IMR-90 (cell line): ENCODE data around the gene MYPN. TPM values are rescaled to one million over a fixed set of nuclear protein-coding genes. Genes with fewer than 3 reads are reported as not detected.
A peak's percentile ranks its signal among the peaks of the same experiment; 100 is the strongest.

Source experiments
- ATAC-seq: fragments of 200-7000 bp; cut with Tn5 transposase; 2 replicates; pipeline ENCODE4 v1.9.1; 2020; ENCODE audit warnings: low read depth, mild to moderate bottlenecking, moderate library complexity
- BruUV-seq: library from RNA; stranded (reverse); fragments of 400-500 nt; replicated peaks from 2 replicates; lab custom pipeline; 2021; lab: Mats Ljungman, UMichigan
- CTCF ChIA-PET: fragments of 300-600 bp; formaldehyde crosslinking; extraction: SDS; loops from one replicate; lab custom pipeline; 2021; ENCODE audit warnings: antibody characterized with exemption; lab: Yijun Ruan, JAX
- POLR2A ChIA-PET: fragments of 300-600 bp; sonication (Branson Sonifier 250); formaldehyde crosslinking; loops from one replicate; lab custom pipeline; 2022; ENCODE audit warnings: antibody characterized with exemption; ENCODE audit not compliant: unreplicated experiment; lab: Charles Lee
- DNase-seq: peaks from one replicate; pipeline ENCODE4 v3.0.0; 2013
- H2AFZ ChIP-seq: replicated peaks from 2 replicates; pipeline ENCODE3; 2013; ENCODE audit warnings: low read length, mild to moderate bottlenecking; ENCODE audit not compliant: poor library complexity
- H2AK5ac ChIP-seq: 2 replicates; pipeline ENCODE4 v1.6.1; 2013; ENCODE audit warnings: low read depth, low read length, inconsistent platforms
- H2AK9ac ChIP-seq: replicated peaks from 2 replicates; pipeline ENCODE3; 2013; ENCODE audit warnings: mild to moderate bottlenecking, low read depth, low read length, moderate library complexity; ENCODE audit not compliant: poor library complexity
- H2BK120ac ChIP-seq: 2 replicates; pipeline ENCODE4 v1.6.1; 2013; ENCODE audit warnings: low read depth, low read length, inconsistent platforms
- H2BK15ac ChIP-seq: 3 replicates; pipeline ENCODE4 v1.6.1; 2013; ENCODE audit warnings: low read depth, low read length, inconsistent platforms
- H2BK20ac ChIP-seq: 2 replicates; pipeline ENCODE4 v1.6.1; 2013; ENCODE audit warnings: low read depth, mild to moderate bottlenecking, inconsistent platforms, low read length, moderate library complexity
- H2BK5ac ChIP-seq: 2 replicates; pipeline ENCODE4 v1.6.1; 2013; ENCODE audit warnings: mild to moderate bottlenecking, low read depth, low read length, inconsistent platforms; ENCODE audit not compliant: poor library complexity, severe bottlenecking
- H3K14ac ChIP-seq: replicated peaks from 2 replicates; pipeline ENCODE4 v1.6.1; 2013; ENCODE audit warnings: low read depth, low read length, inconsistent platforms
- H3K18ac ChIP-seq: 2 replicates; pipeline ENCODE4 v1.6.1; 2013; ENCODE audit warnings: low read depth, low read length, control low read depth
- H3K23ac ChIP-seq: 2 replicates; pipeline ENCODE4 v1.6.1; 2013; ENCODE audit warnings: low read depth, low read length, inconsistent platforms
- H3K27ac ChIP-seq: 2 replicates; pipeline ENCODE4 v1.5.1; 2013; ENCODE audit warnings: mild to moderate bottlenecking, control low read depth, low read length; ENCODE audit not compliant: insufficient read depth
- H3K27me3 ChIP-seq: 2 replicates; pipeline ENCODE4 v1.6.1; 2013; ENCODE audit warnings: low read length; ENCODE audit not compliant: control insufficient read depth, insufficient read depth
- H3K36me3 ChIP-seq: 2 replicates; pipeline ENCODE4 v1.6.1; 2013; ENCODE audit warnings: low read length, mixed read lengths; ENCODE audit not compliant: control insufficient read depth, insufficient read depth
- H3K4ac ChIP-seq: 2 replicates; pipeline ENCODE4 v1.6.1; 2013; ENCODE audit warnings: low read depth, low read length, inconsistent platforms
- H3K4me1 ChIP-seq: 2 replicates; pipeline ENCODE4 v1.6.1; 2013; ENCODE audit warnings: low read length, mixed read lengths; ENCODE audit not compliant: control insufficient read depth, insufficient read depth
- H3K4me2 ChIP-seq: 2 replicates; pipeline ENCODE4 v1.6.1; 2013; ENCODE audit warnings: low read depth, mild to moderate bottlenecking, control low read depth, low read length, moderate library complexity
- H3K4me3 ChIP-seq: 2 replicates; pipeline ENCODE4 v1.5.1; 2013; ENCODE audit warnings: low read depth, mild to moderate bottlenecking, control low read depth, low read length, moderate library complexity; ENCODE audit not compliant: insufficient read depth
- H3K56ac ChIP-seq: 2 replicates; pipeline ENCODE4 v1.6.1; 2013; ENCODE audit warnings: low read length, inconsistent platforms; ENCODE audit not compliant: insufficient read depth; ENCODE audit errors: extremely low read depth
- H3K79me1 ChIP-seq, 2 experiments: 2 replicates each; pipeline ENCODE4 v1.6.1; 2013; ENCODE audit warnings: low read length in 2 of 2, inconsistent platforms in 1 of 2, low read depth in 1 of 2
- H3K9ac ChIP-seq: 2 replicates; pipeline ENCODE4 v1.6.1; 2013; ENCODE audit warnings: low read depth, low read length, control low read depth
- H3K9me1 ChIP-seq: 2 replicates; pipeline ENCODE4 v1.6.1; 2013; ENCODE audit warnings: low read length, inconsistent platforms; ENCODE audit not compliant: insufficient read depth
- H3K9me3 ChIP-seq: 2 replicates; pipeline ENCODE4 v1.6.1; 2013; ENCODE audit warnings: low read length; ENCODE audit not compliant: control insufficient read depth, insufficient read depth
- H4K20me1 ChIP-seq: 2 replicates; pipeline ENCODE4 v1.6.1; 2013; ENCODE audit warnings: low read length, inconsistent platforms; ENCODE audit not compliant: insufficient read depth
- H4K5ac ChIP-seq: 2 replicates; pipeline ENCODE4 v1.6.1; 2013; ENCODE audit warnings: mild to moderate bottlenecking, low read depth, low read length, control low read depth
- H4K8ac ChIP-seq, 2 experiments: 2 replicates each; pipeline ENCODE4 v1.6.1; 2013; ENCODE audit warnings: low read depth in 2 of 2, low read length in 2 of 2, control low read depth in 1 of 2, inconsistent platforms in 1 of 2
- H4K91ac ChIP-seq: 2 replicates; pipeline ENCODE4 v1.6.1; 2013; ENCODE audit warnings: low read depth, low read length, inconsistent platforms; ENCODE audit not compliant: insufficient read depth
- BHLHE40 ChIP-seq: fragments of 150-350 bp; IDR thresholded peaks from 2 replicates; pipeline ENCODE4 v1.6.1; 2016; ENCODE audit warnings: mild to moderate bottlenecking, low read depth, low read length
- CTCF ChIP-seq: conservative IDR thresholded peaks from 2 replicates; pipeline ENCODE4 v1.5.1; 2012; ENCODE audit warnings: mild to moderate bottlenecking, low read depth, low read length, improper control_type of control experiment
- ELK1 ChIP-seq: fragments of 150-350 bp; IDR thresholded peaks from 2 replicates; pipeline ENCODE4 v1.6.1; 2016; ENCODE audit warnings: low read depth, mild to moderate bottlenecking, low read length, moderate library complexity, borderline replicate concordance
- MAZ ChIP-seq: IDR thresholded peaks from 2 replicates; pipeline ENCODE4 v1.6.1; 2012; ENCODE audit warnings: low read depth, mild to moderate bottlenecking, low read length, improper control_type of control experiment, moderate library complexity, borderline replicate concordance
- MXI1 ChIP-seq: IDR thresholded peaks from 2 replicates; pipeline ENCODE4 v1.6.1; 2012; ENCODE audit warnings: low read depth, mild to moderate bottlenecking, low read length, moderate library complexity, borderline replicate concordance
- RAD21 ChIP-seq: IDR thresholded peaks from 2 replicates; pipeline ENCODE4 v1.6.1; 2012; ENCODE audit warnings: low read length, improper control_type of control experiment
- SMC3 ChIP-seq: fragments of 150-350 bp; IDR thresholded peaks from 2 replicates; pipeline ENCODE4 v1.6.1; 2016; ENCODE audit warnings: low read depth, mild to moderate bottlenecking, antibody characterized with exemption, low read length, moderate library complexity
- WGBS, 2 experiments: methylation state at CpG; one replicate each; pipeline versions ENCODE4 v1.1.5 to v1.1.7; 2013; ENCODE audit warnings: missing lambda C conversion rate in 2 of 2; ENCODE audit not compliant: insufficient read length in 1 of 2; ENCODE audit errors: extremely low coverage in 2 of 2; 5-methylcytosine and 5-hydroxymethylcytosine counted together
- dilution Hi-C: fragments of 300-500 bp; cut with HindIII; formaldehyde crosslinking; loops from one replicate; pipeline ENCODE4 v1.14.3; 2018; ENCODE audit warnings: low sequenced_read_pairs; ENCODE audit not compliant: unreplicated experiment
- in situ Hi-C: fragments of 300-500 bp; cut with MboI; formaldehyde crosslinking; loops from 3 replicates; pipeline ENCODE4 v1.14.3; 2019; ENCODE audit warnings: low sequenced_read_pairs, inconsistent platforms, mixed read lengths
- intact Hi-C: fragments of 100-400 bp; cut with micrococcal nuclease; formaldehyde crosslinking; loops from 2 replicates; pipeline ENCODE4 v1.10.0; 2022
- polyA plus RNA-seq, 3 experiments: library from polyadenylated mRNA; depleted of rRNA; stranded (reverse); fragments of >200 nt; gene quantifications; 2 replicates each; pipeline ENCODE4 v1.2.3, GENCODE V29; 2012; ENCODE audit warnings: low replicate concordance in 1 of 3
- total RNA-seq: library from RNA; depleted of rRNA; stranded (reverse); fragments of >200 nt; gene quantifications from 2 replicates; pipeline ENCODE4 v1.2.3, GENCODE V29; 2012

Gene MYPN
- total and polyA plus RNA-seq, 2 of the 4 experiments (the other 2 are of a cell fraction) = 7.8 to 13.1 TPM

- no peak overlapping the region for H3K4me3 ChIP-seq
- peak overlapping the region; percentile 25; the same call in 1 of the 2 replicates for H3K9ac ChIP-seq
- H3K36me3 ChIP-seq = no peaks in the 10 kb centered on the region; the same call in 1 of the 2 replicates
- peak overlapping the region; percentile 91 for H4K91ac ChIP-seq
- H2BK15ac ChIP-seq = peak overlapping the region; percentile 96
- TF ChIP-seq SMC3 (no peak), BHLHE40 (no peak), ELK1 (no peak), MAZ (no peak), RAD21 (no peak), MXI1 (no peak), CTCF (no peak)
- peaks cover 16% of the 10 kb centered on the region for H3K4me1 ChIP-seq
- peak overlapping the region; percentile 96 for H2BK5ac ChIP-seq
- H2AK5ac ChIP-seq = peak overlapping the region; percentile 98
- no CpG with 5 or more reads among the region's 2 CpGs for WGBS, 2 experiments
- peak overlapping the region; percentile 52 for H3K27ac ChIP-seq
- peaks cover 17% of the 10 kb centered on the region for H3K9me1 ChIP-seq
- BruUV-seq = no TSS peak
- H3K9me3 ChIP-seq = no peaks in the 10 kb centered on the region
- peak overlapping the region; percentile 96 for H2BK20ac ChIP-seq
- H3K4ac ChIP-seq = peak overlapping the region; percentile 97
- dilution Hi-C loops = no loop called here
- peaks cover 11 to 16% of the 10 kb centered on the region in 2 experiments; a peak in 3 of 4 replicates for H3K79me1 ChIP-seq
- H4K20me1 ChIP-seq = no peaks in the 10 kb centered on the region
- in situ Hi-C loops = no loop called here
- H3K14ac ChIP-seq = peak overlapping the region; percentile 90
- no peak overlapping the region for H3K4me2 ChIP-seq
- H2AK9ac ChIP-seq = no peak overlapping the region
- peak overlapping the region; percentile 76 for H3K56ac ChIP-seq
- POLR2A ChIA-PET = no interaction called here
- no peak overlapping the region for H2AFZ ChIP-seq
- peak overlapping the region; percentile 95 for H3K23ac ChIP-seq
- peak overlapping the region; percentile 95 to 96 for H4K8ac ChIP-seq
- no peaks in the 10 kb centered on the region for H3K27me3 ChIP-seq
- CTCF ChIA-PET = interaction anchor here (0.7 to 3.2 kb wide), 10 partner anchors 16 to 288 kb away, joined by 3 to 40 read pairs (median 5); no protein-coding TSS in a partner anchor
- peak overlapping the region; percentile 96 for H2BK120ac ChIP-seq
- H4K5ac ChIP-seq = peak overlapping the region; percentile 84; the same call in 1 of the 2 replicates
- DNase-seq (peak; percentile 50), ATAC-seq (no peak)
- peak overlapping the region; percentile 97; the same call in 1 of the 2 replicates for H3K18ac ChIP-seq
- intact Hi-C loops = loop anchor here (1.0 to 2.0 kb wide), 5 partner anchors 53 to 301 kb away; partner anchors contain the start of genes HERC4 and SIRT1
Measured at GRCh38 chr10:68155615-68156210, 46.4 kb downstream of the MYPN start.
